ENCODE data around the gene LCP2.

The LCP2 gene

DNA sequence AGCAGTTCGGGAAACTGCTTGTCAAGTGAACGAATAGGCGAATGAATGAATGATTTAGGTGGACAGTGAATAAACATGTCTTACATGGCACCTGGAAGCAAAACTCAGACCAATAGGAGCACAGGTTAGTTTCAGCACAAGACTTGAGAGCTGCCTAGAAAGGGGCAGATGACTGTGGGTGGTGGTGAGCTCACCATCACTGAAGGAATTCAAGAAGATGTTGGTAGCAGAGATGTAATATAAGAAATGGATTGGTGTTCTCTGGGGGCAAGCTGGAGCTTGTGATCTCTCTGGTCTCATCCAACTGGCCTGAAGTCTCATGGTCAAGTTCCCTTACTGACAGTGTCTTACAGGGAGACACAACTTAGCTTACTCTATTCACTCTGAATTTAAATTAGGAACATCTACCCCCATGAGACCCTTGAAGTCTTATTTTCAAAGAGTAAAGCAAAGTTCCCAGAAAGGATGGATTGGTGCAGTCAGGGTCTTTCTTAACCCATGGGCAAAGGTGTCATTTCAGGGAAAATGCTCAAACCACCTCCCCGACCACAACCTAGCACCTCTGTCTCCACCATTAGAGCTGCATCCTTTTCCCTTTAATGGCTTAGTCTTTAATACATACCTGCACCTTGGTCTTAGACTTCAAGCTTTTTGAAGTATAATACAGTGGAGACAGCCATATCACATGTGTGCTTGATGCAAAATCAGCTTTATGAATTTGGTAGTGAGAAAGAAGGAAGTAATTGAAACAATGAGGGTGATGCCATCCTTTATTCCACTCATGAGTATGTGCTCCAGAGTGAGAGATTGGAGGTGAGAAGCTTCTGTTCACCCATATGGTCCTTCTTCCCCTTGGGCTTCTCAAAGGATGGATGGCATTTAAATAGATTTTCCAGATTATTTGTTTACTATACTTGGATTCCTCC is 5.1 kb downstream of the LCP2 start:
- H3K4me3 ChIP-seq (ENCODE audit: low read depth, low read length): no peak overlapping the region
- TF ChIP-seq, protein P1, sequence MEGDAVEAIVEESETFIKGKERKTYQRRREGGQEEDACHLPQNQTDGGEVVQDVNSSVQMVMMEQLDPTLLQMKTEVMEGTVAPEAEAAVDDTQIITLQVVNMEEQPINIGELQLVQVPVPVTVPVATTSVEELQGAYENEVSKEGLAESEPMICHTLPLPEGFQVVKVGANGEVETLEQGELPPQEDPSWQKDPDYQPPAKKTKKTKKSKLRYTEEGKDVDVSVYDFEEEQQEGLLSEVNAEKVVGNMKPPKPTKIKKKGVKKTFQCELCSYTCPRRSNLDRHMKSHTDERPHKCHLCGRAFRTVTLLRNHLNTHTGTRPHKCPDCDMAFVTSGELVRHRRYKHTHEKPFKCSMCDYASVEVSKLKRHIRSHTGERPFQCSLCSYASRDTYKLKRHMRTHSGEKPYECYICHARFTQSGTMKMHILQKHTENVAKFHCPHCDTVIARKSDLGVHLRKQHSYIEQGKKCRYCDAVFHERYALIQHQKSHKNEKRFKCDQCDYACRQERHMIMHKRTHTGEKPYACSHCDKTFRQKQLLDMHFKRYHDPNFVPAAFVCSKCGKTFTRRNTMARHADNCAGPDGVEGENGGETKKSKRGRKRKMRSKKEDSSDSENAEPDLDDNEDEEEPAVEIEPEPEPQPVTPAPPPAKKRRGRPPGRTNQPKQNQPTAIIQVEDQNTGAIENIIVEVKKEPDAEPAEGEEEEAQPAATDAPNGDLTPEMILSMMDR (IDR thresholded peaks at IDR 0.05; ENCODE audit: borderline replicate concordance, insufficient read depth, low read depth, low read length): no peak

DNA sequence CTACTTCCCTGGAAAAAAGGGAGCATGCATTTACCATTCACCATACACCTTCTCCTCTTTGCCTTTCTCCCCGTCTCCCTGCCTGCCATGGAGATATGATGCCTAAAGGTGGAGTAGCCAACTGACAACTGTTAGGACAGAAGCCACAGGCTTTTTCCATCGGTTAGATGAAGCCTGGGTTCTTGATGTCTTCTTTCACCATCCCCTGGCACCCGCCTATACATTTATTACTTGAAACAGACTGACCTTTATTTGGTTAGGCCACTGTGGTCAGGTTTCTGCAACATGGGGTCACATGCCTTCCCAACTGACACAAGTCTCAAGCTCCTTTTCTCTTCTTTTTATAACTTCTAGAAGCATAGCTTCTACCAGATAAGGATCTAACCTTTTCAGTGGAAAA is 7.1 kb downstream of the LCP2 start:
- TF ChIP-seq, protein P1 (IDR thresholded peaks at IDR 0.05; ENCODE audit: borderline replicate concordance, insufficient read depth, low read depth, low read length): no peak
- H3K4me3 ChIP-seq (ENCODE audit: low read depth, low read length): no peak overlapping the region

DNA sequence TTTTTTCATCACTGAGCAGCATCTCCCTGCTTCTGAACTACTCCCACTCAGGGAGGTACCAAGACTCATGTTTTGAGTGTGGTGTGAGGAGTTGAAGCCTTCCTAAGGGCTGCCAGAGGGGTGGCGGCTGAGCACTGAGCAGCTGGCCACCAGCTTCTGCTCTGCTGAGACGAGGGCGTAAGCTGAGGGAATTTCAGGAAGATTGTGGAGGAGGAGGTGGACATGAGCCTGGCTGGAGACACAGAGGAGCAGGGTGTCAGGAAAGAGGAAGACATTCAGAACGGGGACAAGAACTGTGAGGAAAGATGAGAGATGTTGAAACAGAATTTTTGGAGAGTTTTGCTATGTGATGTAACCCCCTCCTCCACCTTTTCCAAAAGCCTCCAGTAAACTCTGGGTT is 7.8 kb downstream of the LCP2 start:
- TF ChIP-seq, protein P1 (IDR thresholded peaks at IDR 0.05; ENCODE audit: borderline replicate concordance, insufficient read depth, low read depth, low read length): no peak
- no peak overlapping the region for H3K4me3 ChIP-seq (ENCODE audit: low read depth, low read length)

DNA sequence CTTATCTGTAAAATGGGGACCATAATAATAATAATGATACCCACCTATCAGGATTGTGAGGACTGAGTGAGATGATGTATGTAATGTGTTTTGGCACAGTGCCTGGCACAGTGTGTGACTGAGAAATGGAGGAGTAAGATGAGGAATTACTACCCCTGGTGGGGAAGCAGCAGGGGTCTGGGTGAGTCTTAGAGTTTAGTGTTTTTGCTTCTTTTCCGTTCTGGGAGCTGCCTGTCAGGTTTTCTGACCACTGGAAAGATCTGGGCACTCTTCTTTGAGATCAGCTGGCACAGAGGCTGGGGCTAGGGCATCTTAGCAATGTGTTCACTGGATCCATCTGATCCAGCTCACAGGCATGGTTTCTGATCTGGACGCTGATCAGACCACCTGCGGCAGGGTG is 8.5 kb downstream of the LCP2 start:
- no peak overlapping the region for H3K4me3 ChIP-seq (ENCODE audit: low read depth, low read length)
- TF ChIP-seq, protein P1 (IDR thresholded peaks at IDR 0.05; ENCODE audit: borderline replicate concordance, insufficient read depth, low read depth, low read length): no peak

DNA sequence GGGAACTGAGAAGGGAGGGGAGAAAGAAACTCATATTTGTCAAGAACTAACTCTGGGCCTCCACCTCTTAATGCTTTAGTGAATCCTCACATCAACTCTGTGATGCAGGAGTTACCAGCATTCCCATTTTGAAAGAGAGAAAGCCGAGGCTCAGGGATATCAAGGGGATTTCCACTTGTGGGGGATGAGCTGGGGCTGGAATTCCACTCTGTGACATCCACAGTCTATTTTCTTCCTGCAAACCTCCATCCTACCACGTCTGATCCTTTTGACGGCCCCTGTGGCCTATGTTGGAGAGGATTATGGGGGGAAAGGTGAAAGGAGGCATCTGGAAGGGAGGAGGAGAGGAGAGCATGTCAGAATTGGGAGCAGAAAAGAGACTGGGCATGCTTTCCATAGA is 9.0 kb downstream of the LCP2 start:
- TF ChIP-seq, protein P1 (IDR thresholded peaks at IDR 0.05; ENCODE audit: borderline replicate concordance, insufficient read depth, low read depth, low read length): no peak

DNA sequence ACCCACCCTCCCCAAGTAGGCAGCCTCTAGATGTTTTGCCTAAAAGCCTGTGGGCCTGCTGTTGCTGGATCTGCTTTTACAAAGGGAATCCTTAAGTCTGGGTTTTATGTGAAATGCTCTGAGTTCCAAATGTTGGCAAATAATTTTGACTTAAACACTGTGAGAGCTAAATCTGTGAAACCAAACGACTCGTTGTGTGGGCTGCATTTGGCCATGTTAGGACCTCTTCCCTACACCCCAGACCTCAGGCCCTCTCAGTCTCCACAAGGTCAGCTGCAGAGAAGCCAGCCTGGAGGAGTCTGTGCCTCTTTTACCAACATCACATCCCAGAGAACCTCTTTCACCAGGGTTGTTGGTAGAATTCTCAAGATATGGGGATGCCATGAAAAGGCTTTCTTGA is 9.4 kb downstream of the LCP2 start:
- no peak overlapping the region for H3K4me3 ChIP-seq (ENCODE audit: low read depth, low read length)
- TF ChIP-seq, protein P1 (IDR thresholded peaks at IDR 0.05; ENCODE audit: borderline replicate concordance, insufficient read depth, low read depth, low read length): no peak

More for the DNA sequence above, 9.0 kb downstream of the LCP2 start:
- H3K4me3 ChIP-seq (ENCODE audit: low read depth, low read length): no peak overlapping the region

DNA sequence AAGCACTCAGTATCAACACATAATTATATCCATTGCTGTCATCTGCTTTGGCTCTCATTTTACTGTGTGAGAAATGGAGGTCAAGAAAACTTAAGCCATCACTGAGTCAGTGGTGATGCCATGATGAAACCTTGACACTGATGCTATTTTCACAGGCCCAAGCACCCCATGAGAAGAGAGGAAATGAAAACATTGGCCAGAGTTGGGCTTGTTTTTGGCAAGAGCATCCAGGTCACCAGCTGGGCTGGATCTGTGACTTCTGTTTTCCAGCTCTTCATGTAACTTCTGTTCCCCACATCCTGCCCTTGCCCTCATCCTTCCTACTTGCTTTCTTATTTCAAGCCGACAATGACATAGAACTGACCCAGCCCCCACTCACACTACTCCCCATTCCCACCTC is 10.0 kb downstream of the LCP2 start:
- TF ChIP-seq, protein P1 (IDR thresholded peaks at IDR 0.05; ENCODE audit: borderline replicate concordance, insufficient read depth, low read depth, low read length): no peak
- H3K4me3 ChIP-seq (ENCODE audit: low read depth, low read length): no peak overlapping the region
